DOHH2 (cell line): Measurements from ENCODE around the gene PCDH9.

Experiments used
- EZH2phosphoT487 ChIP-seq: fragments of 200-600 bp; sonication (generic); IDR thresholded peaks from 2 replicates; pipeline ENCODE4 v1.6.1; 2017; ENCODE audit warnings: borderline replicate concordance, mild to moderate bottlenecking, antibody characterized with exemption, low read length, moderate library complexity, mixed read lengths
- TF ChIP-seq, protein P1 (sequence below): fragments of 200-600 bp; sonication (generic); IDR thresholded peaks from one replicate; pipeline ENCODE4 v1.5.1; 2014; ENCODE audit warnings: antibody characterized with exemption, mild to moderate bottlenecking, low read depth, low read length; ENCODE audit not compliant: poor library complexity, severe bottlenecking

DNA sequence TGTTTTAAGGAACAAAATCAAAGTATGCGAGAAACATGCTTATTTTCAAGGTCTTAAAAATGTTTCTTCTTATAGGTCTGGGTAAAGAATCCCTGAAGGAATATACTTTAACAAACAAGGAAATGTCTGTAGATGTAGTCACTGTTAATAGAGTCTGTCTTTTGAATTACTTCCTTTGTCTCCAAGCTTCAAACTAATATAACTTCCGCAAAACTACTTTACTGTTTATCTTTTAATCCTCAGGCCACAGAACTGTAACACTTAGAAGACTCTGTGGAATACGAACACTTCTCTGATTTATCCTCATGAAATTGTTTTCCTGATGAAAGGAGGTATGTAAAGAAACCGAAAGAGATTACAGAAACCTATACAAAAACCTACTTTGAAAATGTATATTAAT is 316.0 kb downstream of the PCDH9 start:
- TF ChIP-seq, protein P1, sequence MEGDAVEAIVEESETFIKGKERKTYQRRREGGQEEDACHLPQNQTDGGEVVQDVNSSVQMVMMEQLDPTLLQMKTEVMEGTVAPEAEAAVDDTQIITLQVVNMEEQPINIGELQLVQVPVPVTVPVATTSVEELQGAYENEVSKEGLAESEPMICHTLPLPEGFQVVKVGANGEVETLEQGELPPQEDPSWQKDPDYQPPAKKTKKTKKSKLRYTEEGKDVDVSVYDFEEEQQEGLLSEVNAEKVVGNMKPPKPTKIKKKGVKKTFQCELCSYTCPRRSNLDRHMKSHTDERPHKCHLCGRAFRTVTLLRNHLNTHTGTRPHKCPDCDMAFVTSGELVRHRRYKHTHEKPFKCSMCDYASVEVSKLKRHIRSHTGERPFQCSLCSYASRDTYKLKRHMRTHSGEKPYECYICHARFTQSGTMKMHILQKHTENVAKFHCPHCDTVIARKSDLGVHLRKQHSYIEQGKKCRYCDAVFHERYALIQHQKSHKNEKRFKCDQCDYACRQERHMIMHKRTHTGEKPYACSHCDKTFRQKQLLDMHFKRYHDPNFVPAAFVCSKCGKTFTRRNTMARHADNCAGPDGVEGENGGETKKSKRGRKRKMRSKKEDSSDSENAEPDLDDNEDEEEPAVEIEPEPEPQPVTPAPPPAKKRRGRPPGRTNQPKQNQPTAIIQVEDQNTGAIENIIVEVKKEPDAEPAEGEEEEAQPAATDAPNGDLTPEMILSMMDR = no peak
- TF ChIP-seq EZH2phosphoT487 = no peak
